Bone marrow (tissue), 2 donors: ENCODE results near the gene C19orf12.
A peak's percentile ranks its signal among the peaks of the same experiment; 100 is the strongest.

Experiments
- DNase-seq, 2 donors: peaks; one replicate each; lab custom pipeline; 2025; lab: John Stamatoyannopoulos, UW

C19orf12 gene

DNA sequence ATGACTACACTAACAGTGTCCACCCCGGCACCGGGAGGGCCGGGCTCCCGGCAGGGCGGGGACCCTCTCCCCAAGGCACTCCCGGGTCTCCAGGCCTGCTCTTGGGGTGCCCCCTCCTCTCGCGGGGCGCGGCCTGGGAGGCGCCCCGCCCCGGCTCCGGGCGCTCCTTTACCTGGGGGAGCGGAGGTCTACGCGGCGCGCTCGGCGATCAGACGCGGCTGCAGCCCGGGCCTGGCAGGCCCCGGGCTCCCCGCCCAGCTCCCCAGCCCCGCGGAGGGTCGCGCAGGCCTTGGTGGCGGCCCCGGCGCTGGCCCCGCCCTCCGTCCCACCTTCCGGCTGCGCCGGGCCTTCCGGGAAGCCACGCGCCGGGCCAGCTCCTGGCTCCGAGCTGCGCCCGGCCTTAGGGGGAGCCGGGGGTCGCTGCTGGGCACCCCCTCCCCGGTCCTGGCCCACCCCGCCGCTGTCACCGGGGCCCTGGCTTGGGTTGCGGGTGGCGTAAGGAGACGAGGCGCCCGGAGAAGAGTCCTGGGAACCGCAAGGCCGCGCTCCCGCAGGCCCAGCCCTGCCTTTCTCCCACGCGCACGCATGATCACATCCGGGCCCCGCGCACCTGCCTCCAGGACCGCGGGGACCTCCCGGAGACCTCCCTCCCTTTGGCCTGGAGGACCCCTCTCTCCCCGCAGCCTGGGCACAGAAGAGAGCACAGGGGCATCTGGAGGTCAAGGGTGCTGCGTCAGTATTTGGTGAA is at the start of gene C19orf12:
C19orf12 (minus strand) TSS at position 309 of the 748 bp plus-strand sequence. CDS start 6,848 bp downstream, outside the sequence.
- DNase-seq: peak in 1 of 2 donors; percentile 42

DNA sequence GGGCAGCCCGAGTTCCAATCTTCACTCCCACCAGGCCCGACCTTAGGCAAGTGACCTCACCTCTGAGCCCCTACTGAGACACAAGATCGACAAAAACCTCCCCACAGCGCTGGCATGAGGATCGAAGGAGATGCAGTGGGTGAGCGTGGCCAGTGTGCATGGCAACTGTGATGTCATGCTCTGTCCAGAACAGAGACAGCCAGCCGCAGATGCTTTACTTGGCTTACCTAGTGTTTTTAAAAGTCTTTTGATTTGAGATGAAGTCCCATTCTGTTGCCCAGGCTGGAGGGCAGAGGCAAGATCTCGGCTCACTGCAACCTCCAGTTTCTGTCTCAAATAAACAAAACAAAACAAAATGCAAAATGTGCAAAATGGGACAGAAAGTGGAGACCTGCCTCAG is 49.3 kb upstream of the C19orf12 start:
- no peak for DNase-seq

DNA sequence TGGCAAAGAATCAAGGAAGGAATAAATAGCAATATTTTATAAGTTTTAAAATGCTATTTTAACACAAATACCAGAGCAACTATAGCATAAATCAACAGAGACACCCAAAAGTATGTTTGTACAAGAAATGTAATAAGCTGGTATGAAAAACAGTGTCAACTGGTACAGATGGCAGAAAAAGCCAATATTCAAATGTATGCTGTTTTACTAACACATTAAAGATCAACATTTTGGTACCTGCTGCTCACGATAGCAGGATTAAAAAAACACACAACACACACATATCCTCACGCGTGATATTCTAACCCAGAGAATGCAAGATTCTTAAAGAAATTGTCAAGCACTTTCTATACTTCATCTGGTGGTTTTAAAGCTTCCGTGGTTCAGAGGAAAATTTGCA is 48.1 kb upstream of the C19orf12 start:
- DNase-seq: no peak

DNA sequence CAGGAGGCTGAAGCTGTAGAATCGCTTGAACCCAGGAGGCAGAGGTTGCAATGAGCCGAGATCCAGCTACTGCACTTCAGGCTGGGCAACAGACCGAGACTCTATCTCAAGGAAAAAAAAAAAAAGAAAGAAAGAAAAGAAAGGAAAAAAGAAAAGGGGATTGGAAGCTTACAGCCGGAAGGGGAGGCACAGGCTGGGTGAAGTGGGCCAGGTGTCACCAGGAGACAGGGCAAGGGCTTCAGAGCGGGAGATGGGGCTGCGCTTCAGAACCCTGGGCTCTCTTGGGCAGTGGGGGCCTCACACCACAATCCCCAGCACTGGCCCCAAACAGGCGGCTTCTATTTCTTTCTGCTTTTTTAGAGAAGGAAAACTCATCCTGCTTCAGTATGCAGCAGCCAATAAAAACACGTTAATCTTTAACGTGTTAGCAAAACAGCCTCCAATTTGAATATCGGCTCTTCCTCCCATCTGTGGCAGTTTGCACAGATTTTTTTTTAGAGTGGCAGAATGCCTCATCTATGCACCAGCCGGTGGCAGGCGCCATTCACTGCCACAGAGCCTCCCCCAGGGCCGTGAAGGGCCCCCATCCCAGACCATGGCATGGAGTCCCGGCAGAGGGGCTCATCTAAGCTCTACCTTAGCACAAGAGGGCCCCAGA is 46.6 kb upstream of the C19orf12 start:
- DNase-seq: no peak

DNA sequence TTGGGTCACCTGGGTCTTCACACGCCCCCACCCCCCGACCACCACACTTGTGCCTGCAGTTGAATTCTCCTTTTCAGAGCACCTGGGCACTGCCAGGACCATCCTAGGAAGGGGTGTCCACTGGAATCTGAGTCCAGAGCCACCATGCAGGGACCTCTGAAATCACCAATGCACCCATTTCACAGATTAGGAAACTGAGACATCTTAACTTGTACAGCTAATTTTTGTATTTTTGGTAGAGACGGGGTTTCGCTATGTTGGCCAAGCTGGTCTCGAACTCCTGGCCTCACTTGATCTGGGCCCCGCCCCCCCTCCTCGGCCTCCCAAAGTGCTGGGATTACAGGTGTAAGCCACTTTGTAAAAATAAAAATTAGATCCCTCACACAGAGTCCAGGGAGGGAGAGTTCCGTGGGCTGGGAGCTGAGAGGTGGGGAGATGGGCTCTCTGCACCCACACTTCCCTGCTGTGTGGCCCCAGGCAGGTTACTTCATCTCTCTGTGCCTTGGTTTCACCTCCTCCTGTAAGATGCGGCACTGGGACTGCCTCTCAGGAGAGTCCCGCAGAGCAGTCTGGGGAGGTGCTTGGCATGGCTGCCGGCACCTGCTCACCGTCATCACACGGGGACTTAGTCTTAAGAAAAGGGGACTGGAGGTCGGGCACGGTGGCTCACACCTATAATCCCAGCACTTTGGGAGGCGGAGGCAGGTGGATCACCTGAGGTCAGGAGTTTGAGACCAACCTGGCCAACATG is 45.9 kb upstream of the C19orf12 start:
- no peak for DNase-seq

DNA sequence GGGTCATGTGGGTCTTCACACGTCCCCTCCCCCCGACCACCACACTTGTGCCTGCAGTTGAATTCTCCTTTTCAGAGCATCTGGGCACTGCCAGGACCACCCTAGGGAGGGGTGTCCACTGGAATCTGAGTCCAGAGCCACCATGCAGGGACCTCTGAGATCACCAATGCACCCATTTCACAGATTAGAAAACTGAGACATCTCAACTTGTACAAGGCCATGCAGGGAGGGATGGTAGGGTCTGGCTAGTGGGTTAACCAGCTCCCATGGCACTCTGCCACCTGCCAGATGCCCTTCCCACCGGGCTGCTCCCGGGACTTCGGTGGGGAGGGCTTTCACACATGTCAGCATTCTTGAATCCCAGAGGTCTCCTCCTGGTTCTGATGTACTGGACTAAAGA is 44.3 kb upstream of the C19orf12 start:
- no peak for DNase-seq

DNA sequence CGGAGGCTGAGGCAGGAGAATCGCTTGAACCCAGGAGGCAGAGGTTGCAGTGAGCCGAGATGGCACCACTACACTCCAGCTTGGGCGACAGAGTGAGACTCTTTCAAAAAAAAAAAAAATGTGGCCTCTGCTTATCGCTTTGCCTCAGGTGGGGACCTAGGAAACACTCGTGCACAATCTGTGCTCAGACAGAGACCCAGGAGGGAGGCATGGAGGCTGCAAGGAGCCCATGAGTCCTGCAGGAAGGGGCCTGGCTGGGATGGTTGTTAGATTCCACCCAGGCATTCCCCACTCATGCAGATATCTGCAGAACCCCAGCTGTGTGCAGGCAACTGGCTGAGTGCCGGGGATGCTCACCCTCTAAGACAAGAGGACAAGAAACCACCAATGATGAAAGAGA is 43.8 kb upstream of the C19orf12 start:
- DNase-seq: no peak

DNA sequence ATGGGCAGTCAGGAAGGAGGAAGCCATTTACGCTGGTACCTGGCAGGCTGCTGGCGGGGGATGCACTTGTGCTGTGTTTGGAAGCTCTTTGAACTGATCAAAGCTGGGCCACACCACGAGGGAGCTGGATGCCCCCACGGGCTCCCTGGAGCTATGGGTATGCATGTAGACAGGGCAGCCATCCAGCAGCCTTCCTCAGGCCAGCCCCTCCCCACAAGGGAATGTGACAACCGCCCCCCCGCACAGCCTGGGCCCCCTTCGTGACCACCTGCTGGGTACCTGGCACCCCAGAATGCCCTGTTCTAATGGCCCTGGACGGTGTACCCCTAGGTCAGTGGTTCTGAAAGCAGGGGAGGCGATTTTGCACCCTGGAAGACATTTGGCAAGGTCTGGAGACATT is 42.5 kb upstream of the C19orf12 start:
- no peak for DNase-seq

DNA sequence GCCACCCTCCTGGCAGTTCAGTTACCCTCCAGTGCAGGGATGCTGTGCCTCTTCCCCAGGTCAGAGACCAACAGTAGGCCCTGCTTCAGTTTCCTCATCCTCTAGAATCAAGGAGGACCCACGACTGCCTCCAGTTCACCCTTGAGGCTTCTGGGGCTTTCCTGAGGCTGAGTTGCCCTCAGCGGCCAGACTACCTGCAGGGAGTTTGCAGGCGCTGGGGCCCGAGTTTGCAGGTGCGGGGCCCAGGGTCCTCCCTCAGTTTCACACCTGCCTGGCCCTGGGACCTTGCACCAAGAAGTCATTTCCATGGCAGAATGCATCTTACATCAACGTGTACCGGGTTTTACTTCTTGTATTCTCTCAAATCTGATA is 38.9 kb upstream of the C19orf12 start:
- no peak for DNase-seq

DNA sequence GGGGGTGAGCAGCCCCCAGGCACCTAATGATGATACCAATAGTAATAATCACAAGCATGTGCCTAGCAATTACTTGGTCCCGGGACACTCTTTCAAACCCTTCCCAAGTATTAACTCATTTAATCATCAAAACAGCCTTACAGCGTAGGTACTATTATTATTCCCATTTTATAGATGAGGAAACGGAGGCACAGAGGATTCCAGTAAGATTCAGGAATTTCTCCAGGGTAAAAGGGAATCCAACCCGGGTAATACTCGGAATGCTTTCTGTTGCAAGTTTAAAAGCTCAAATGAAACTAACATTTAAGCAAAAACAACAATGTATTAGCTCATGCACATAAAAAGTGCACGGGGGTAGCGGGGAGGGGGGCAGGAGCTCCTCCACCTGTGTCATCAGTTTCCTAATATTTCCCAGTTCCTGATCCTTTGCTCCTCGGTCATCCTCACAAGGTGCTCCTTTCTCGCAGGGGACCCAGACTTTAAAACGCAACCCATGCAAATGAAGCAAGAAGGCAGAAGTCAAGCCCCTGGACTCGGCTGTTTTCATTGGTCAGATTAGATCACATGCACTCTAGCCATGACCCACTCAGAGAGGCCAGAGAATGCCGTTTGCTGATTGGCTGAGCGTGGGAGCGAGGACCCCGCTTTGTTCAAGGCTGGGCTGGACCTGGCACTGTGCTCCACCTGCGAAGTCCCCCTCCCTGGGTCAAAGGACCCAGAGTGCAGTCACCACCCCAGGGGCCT is 38.3 kb upstream of the C19orf12 start:
- no peak for DNase-seq

DNA sequence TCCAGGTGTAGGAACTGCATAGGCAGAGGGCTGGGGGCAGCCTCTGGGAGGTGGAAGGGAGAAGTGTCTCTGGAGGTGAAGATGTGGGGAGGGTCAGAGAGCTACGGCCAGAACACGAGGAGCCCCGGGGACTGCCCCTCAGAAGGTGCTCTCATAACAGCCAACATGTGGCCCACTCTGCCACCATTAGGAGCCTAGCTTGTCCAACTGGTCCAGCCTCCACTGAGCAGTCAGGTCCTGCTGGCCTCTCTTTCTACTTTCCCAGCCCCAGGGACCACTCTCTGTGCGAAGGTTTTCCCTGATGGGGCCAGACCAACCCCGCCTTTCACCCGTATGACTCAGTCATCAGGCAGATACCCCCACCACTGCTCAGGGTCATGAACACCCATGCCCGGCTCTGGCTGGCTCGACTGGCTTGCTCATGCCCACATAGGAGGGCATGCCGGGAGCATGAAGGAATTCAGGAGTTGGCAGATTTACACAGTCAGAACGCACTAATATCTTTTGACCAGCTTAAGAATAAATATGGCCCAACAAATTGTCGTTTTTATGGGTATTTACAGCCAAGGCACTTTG is 37.5 kb upstream of the C19orf12 start:
- DNase-seq: no peak

DNA sequence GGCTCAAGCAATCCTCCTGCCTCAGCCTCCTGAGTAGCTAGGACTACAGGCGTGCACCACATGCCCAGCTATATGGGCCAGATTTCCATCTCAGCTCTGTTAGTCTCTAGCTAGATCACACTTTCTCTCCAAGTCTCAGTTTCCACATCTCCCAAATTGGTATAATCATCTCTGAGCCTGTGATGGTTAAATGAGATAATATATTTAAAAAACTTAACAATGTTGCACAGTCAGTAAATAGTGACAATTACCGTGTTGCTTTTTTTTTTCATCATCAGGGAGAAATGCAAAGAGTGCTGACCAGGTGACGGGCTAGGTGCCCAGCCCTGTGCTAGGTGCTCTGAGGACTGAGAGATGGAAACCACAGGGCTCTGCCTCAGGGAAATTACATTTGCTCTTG is 36.9 kb upstream of the C19orf12 start:
- DNase-seq: no peak

DNA sequence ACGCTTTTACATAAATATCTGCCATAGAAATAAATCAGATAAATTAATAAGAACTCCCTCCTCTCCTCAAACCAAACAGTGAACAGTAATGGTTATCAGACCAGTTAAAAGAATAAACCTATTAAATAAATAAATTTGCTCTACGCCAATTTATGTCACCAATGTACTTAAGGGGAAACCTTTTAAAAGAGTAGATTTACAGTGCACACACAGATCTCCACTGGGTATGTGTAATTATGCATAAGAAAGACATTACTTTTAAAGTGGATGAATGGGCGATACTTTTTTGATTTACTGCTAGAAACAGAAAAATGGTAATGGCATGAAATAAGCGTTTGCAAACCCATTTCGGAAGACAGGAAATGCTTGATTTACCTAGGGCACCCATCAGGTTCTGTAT is 34.9 kb upstream of the C19orf12 start:
- DNase-seq: no peak

DNA sequence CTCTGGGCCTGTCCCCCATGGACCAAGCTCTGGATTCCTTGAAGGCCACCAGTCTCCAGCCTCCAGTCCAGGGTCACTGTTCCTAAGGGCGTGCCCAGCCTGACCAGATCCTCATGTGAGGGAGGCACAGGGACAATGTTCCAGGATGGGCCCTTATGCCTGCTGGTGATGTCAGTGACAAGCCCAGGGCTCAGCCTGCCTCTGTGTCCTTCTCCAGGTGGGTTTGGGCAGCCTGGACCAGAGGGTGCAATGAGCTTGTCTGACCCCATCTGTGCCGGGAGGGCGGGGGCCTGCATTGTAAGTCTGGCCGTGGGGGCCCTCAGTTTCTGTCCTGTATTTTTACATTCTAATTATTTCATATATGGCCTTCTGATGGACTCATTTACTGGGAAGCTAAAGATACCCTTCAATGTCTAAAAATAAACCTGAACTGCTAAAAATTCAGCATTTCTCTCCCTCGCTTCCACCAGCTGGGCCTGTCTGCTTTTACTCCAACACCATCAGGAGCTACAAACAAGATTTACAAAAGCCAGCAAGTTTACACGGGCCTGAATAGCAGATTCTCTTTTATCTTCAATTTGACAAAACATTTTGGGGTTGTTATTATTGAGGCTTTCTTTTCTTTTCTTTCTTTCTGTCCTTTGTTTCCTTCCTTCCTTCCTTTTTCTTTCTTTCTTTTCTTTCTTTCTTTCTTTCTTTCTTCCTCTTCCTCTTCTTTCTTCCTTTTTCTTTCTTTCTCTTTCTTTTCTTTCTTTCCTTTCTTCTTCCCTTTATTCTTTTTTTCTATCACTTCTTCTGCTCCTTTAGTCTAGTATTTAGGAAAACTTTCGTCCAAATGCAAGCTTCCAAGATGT is 34.2 kb upstream of the C19orf12 start:
- DNase-seq: no peak

DNA sequence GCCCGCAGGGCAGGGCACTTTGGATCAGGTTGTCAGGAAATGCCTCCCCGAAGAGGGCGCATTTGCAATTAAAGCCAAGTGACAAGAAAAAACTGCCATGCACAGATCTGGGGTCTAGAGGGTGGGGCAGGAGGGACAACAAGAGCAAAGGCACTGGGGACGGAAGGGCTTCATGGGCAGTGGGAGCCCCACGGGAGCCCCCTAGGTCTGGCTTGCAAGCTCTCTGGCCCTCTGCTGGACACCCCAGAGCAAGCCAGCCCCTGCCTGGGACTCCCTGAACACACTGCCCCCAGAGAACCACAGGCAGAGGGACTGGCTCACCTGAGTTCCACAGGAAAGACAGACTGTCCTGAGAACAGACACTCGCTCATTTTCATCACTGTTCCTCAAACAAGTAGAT is 30.2 kb upstream of the C19orf12 start:
- no peak for DNase-seq

DNA sequence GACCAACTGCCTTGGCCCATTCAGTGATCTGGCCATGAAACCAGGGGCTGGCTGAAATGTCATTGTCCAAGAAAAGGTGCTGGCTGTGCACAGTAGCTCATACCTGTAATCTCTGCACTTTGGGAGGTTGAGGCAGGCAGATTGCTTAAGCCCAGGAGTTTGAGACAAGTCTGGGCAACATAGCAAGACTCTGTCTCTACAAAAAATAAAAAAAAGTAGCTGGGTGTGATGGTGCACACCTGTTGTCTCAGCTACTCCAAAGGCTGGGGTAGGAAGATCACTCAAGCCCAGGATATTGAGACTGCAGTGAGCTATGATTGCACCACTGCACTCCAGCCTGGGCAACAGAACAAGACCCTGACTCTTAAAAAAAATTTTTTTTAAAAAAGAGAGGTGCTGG is 28.6 kb upstream of the C19orf12 start:
- no peak for DNase-seq

DNA sequence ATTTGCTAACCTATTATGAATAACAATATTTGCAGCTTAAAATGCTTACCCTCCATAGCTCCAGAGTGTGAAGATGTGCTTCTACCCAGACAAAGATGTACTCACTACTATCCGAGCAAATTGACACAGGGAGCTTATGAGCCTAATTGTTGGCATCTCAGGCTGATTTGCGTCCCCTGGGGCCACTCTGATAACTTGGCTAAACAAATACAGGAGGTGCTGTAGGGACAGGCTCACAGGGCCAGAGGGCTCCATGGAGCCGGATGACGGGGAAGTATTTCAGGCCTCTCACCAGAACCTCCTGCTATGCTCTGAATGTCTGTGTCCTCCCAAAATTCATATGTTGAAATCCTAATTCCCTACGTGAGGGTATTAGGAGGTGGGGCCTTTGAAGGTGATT is 26.7 kb upstream of the C19orf12 start:
- DNase-seq: no peak

DNA sequence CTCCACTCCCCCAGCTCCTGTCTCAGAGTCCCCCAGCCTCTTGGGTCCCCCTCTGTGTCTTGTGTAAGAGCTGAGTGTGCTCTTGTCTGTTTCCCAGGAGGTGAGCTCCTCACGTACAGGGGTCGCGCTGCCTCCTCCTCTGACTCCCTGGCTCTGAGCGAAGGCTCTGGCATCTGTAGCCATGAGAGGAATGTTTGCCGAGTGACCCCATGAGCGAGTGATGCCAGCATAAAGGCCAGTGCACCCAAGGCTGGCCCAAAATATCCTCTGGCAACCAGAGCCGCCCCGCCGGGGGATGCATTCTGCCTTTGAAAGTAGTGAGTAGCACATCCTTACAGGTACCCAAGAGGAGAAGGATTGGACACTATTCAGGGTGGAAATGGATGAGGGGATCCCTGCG is 26.2 kb upstream of the C19orf12 start:
- no peak for DNase-seq

DNA sequence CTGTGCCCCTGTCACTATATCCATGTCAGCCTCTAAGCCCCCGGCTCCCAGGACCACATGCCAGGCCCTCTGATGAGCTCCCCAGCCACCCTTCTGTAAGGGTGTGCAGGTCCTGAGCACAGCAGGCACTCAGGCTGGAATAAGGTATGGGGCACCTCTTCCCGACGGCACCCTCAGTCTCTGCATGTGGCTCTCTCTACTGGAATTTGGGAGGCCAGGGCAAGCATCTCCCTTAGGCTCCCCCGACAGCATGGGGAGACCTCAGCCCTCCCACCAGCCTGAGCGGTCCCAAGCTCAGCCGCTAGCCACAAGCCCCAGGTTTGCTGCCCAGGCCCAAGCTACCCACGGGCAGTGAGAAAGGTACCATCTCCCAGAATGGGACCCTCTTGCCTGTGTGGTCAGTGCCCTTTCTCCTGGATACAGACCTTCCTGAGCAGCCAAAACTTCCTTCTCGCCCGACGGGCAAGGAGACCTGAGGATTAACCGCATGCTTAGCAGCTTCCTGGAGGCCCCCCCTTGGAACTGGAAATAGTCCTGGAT is 22.5 kb upstream of the C19orf12 start:
- no peak for DNase-seq

DNA sequence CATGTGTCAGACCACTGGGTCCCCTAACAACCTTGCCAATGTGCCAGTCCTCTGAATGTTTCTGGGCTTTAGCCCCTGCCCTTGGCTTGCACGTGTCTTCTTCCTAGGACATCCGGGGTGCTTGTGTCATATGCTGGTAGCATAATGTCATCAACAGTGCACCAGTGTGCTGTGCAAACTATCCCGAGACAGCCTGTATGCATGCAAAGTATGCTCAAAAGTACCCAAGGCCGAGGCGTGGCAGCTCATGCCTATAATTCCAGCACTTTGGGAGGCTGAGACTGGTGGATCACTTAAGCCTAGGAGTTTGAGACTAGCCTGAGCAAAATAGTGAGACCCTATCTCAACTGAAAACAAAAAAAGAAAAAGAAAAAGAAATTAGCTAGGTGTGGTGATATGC is 20.8 kb upstream of the C19orf12 start:
- DNase-seq: no peak

DNA sequence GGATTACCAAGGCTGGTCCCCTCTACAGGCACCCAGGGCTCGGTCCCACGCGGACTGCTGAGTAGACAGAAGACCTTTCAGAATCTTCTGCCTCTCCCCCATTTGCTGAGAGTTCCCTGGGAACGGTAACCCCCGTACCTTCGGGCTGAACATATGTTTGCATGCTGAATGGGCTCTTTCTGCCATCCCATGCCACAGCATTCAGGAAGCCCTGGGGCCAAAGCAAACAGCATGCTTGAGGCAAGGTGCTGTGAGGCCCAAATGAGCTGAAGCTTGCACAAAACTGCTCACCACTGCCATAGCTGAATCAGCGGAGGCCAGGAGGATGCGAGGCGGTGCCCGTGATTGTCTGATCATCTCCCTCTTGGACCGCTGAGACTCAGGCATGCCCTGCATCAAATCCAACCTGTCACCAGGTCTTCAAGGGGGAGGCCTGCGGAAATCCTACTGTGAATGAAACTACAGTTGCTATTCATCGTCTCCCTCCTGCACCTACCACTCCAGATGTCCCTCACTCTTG is 16.3 kb upstream of the C19orf12 start:
- DNase-seq: no peak
